Motor neuron (in vitro differentiated cells): ENCODE measurements around the gene MYBPC2. TPM values are rescaled to one million over a fixed set of nuclear protein-coding genes. Genes with fewer than 3 reads are reported as not detected.
A peak's percentile ranks its signal among the peaks of the same experiment; 100 is the strongest.

Experiments used
- ATAC-seq, 8 experiments: fragments of 200-7000 bp; cut with Tn5 transposase; replicated peaks in 6 of 8; 2 replicates each; pipeline ENCODE4 v1.8.0; 2021; ENCODE audit warnings: mild to moderate bottlenecking in 8 of 8, moderate library complexity in 8 of 8
- H3K27ac ChIP-seq, 2 donors: fragments of 250-450 bp; sonication (Bioruptor Pico); 2 replicates each; pipeline ENCODE4 v1.9.0; 2021; ENCODE audit warnings: antibody characterized with exemption in 2 of 2, mild to moderate bottlenecking in 2 of 2, moderate library complexity in 1 of 2
- H3K4me1 ChIP-seq, 2 donors: fragments of 250-450 bp; sonication (Bioruptor Pico); replicated peaks in 1 of 2; 2 replicates each; pipeline ENCODE4 v1.6.1; 2021; ENCODE audit warnings: antibody characterized with exemption in 2 of 2, mild to moderate bottlenecking in 2 of 2, moderate library complexity in 1 of 2
- H3K4me3 ChIP-seq, 5 donors: fragments of 250-450 bp; sonication (Bioruptor Pico); 2 replicates each; pipeline ENCODE4 v1.9.0; 2021; ENCODE audit warnings: antibody characterized with exemption in 5 of 5, mild to moderate bottlenecking in 5 of 5, moderate library complexity in 4 of 5
- WGBS, 10 experiments: fragments of 450-650 bp; shearing (Covaris generic); methylation state at CpG; one replicate each; pipeline ENCODE4 v1.0.0; 2022; 5-methylcytosine and 5-hydroxymethylcytosine counted together
- in situ Hi-C, 9 experiments: fragments of 400-800 bp; cut with MboI; loops; one replicate each; pipeline ENCODE4 v1.15.0; 2021; ENCODE audit warnings: low sequenced_read_pairs in 9 of 9, low pct_unique_long_range_greater_than_20kb in 2 of 9; ENCODE audit not compliant: unreplicated experiment in 9 of 9
- total RNA-seq, 8 experiments: library from RNA; unstranded; fragments of 300-600 nt; gene quantifications; 2 replicates each; pipeline versions ENCODE4 v1.2.3 to v1.2.4, GENCODE V29; 2022

The MYBPC2 gene
- total RNA-seq, 8 experiments from 2014 or later = 0.04 to 0.27 (median 0.11) TPM; not detected in 4

DNA sequence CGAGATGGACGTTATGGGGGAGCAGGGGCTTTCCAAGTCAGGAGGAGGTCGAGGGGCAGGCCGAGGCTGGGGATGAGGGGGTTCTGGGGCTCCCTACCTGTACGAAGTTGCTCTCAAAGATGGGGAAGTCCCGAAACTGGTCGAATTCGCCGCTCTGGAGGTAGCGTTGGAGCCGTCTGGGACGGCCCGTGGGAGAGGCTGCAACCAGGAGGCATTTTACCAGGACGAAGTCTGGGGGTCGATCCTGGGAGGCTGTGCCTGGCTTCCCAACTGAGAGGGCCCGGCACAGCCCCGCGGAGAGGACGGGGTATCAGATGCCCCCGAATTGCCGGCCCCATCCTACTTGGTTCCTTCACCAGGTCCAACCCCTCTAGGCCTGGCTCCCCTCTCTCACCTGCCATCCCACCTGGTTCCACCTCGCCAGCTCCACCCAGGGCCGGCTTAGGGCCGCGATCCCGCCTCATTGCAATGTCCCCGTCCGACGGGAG is 43.1 kb downstream of the MYBPC2 start:
- in situ Hi-C loops = no loop called here
- Histone ChIP-seq H3K4me1 (peaks cover 5 to 9% of the 10 kb centered on the region in 2 donors), H3K4me3 (no peak overlapping the region), H3K27ac (no peak overlapping the region)
- ATAC-seq = no peak
- 28 to 80% (median 55%) methylated on average over 1 to 5 of the region's 29 CpGs; no CpG with 5 or more reads in 4 of the 10 experiments for WGBS, 10 experiments

DNA sequence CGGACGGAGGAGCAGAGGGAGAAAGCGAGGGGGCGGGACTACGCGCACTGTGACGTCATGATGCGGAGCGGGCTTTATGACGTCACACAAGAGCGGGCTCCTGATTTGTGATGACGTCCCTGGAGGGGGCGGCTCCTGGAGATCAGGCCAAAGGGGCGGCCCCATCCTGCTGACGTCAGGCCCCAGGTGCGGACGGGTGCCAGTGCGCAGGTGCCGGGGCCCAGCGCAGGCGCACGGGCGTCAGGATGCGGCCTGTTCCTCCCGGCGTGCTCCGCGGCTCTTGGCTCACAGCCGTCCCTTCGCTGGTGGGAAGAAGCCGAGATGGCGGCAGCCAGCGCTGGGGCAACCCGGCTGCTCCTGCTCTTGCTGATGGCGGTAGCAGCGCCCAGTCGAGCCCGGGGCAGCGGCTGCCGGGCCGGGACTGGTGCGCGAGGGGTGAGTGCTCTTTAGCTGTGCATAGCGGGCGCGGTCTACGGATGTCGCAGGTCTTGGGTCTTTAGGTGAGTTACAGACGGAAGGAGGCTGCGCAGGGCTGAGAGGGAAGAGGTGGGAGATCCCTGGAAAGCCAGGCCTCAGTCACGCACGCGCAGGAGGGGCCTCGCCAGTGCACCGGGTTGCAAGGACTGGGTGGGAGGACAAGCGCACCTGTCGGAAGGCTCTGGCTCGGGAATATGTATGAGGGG is 43.7 kb downstream of the MYBPC2 start, which contains the start of the genes EMC10 and GARIN5A:
Gene EMC10, plus strand, starts transcription at position 284 of the 683 bp plus-strand sequence. Its CDS starts 38 bp downstream, at position 322.
Gene GARIN5A, minus strand, starts transcription at position 625 of the 683 bp plus-strand sequence. Its CDS starts 460 bp downstream, at position 165.
- peak within 1 kb of the TSS; percentile 57 to 97 (median 78) for H3K4me3 ChIP-seq
- peak; percentile 86 to 94 (median 90) for ATAC-seq
- in situ Hi-C loops = no loop called here
- 0 to 39% (median 20%) methylated on average over 1 to 4 of the region's 58 CpGs; no CpG with 5 or more reads in 6 of the 10 experiments for WGBS, 10 experiments
- peak within 1 kb of the TSS; percentile 91 to 95 for H3K27ac ChIP-seq
- H3K4me1 ChIP-seq = peaks cover 5 to 9% of the 10 kb centered on the region in 2 donors

GRCh38 chr19:50476907-50477238 is 44.2 kb downstream of the MYBPC2 start:
- Histone ChIP-seq H3K27ac (peak overlapping the region in 1 of 2 donors; percentile 91), H3K4me1 (peaks cover 5 to 9% of the 10 kb centered on the region in 2 donors), H3K4me3 (peak overlapping the region; percentile 57 to 97 (median 78))
- in situ Hi-C loops = no loop called here
- WGBS, 10 experiments = 14 to 44% (median 27%) methylated on average over 2 to 14 of the region's 20 CpGs; no CpG with 5 or more reads in 3 of the 10 experiments
- no peak for ATAC-seq

- in situ Hi-C loops = no loop called here
- Histone ChIP-seq H3K4me3 (no peak overlapping the region), H3K27ac (no peak overlapping the region), H3K4me1 (peaks cover 5 to 9% of the 10 kb centered on the region in 2 donors)
- WGBS, 10 experiments = 69 to 100% (median 98%) methylated on average over 2 to 17 of the region's 17 CpGs; no CpG with 5 or more reads in 2 of the 10 experiments
- no peak for ATAC-seq
Observed at GRCh38 chr19:50477751-50478515, 45.2 kb downstream of the MYBPC2 start.

DNA sequence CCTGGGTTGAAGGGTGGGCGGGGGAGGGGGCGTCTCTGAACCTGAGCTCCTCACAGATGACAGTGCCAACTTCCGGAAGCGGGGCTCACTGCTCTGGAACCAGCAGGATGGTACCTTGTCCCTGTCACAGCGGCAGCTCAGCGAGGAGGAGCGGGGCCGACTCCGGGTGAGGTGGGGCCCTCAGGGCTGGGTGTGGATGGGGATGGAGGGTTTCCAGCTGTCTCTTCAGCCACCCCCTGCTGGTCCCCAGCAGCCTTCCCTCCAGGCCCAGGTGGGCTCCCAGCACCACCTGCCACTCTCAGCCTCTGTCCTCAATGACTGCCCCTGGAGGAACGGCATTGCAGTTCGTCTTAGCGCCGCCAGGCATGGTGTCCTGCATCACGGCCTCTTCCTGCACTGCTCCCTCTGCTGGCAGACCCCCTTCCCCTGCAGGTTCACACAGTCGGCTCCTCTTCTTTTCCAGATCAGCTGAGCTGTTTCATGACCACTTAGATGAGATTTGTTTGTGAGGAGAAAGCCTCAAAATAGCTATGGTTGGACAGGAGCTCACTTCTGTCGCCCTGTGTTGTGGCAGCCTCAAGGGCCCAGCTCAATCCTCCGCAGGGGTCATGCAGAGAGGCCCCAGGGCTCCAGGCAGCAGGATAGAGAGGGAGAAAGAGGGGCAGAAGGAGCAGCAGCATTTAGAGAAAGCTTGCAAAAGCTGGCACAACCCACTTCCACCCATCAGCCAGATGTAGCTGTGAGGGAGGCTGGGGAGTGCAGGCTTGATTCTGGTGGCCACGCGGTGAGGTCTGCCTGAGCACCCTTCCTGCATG is 46.4 kb downstream of the MYBPC2 start:
- ATAC-seq = no peak

GRCh38 chr19:50479761-50480251 is 47.1 kb downstream of the MYBPC2 start:
- in situ Hi-C loops = no loop called here
- no peak for ATAC-seq
- H3K4me1 ChIP-seq = peaks cover 5 to 9% of the 10 kb centered on the region in 2 donors
- H3K4me3 ChIP-seq = no peak overlapping the region
- no peak overlapping the region for H3K27ac ChIP-seq
- 80 to 100% (median 100%) methylated on average over 1 to 7 of the region's 16 CpGs; no CpG with 5 or more reads in 3 of the 10 experiments for WGBS, 10 experiments

More for the DNA sequence above, 46.4 kb downstream of the MYBPC2 start:
- Histone ChIP-seq H3K27ac (no peak overlapping the region), H3K4me1 (peaks cover 5 to 9% of the 10 kb centered on the region in 2 donors), H3K4me3 (no peak overlapping the region)
- in situ Hi-C loops = no loop called here
- 40 to 100% (median 73%) methylated on average over 1 to 6 of the region's 19 CpGs; no CpG with 5 or more reads in 5 of the 10 experiments for WGBS, 10 experiments

DNA sequence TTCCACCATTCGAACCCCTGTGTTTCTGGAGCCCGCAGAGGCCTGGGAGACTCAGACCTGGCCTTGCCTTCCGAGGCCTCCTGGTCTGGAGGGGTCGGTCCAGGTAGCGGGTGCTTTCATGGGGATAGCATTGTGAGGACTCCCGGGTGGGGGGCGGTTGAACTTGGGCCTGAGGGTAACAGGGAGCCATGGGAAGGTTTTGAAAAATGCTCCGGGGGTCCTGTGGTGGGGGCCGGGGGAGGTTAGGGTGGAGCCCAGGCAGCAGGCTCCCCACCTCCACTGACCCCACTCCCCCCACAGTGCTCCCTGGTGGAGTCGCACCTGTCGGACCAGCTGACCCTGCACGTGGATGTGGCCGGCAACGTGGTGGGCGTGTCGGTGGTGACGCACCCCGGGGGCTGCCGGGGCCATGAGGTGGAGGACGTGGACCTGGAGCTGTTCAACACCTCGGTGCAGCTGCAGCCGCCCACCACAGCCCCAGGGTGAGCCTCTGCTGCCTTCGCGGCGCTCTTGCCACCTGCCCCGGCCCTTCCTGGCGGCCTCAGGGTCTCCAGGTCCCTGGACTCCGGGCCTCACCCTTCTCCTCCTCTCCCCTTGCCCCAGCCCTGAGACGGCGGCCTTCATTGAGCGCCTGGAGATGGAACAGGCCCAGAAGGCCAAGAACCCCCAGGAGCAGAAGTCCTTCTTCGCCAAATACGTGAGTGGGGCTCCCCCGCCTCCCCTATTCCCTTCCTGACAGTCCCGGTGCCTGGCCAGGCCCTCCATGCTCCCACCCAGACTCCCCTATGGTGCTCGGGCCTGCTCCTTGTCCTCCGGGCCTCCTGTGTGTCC is 47.8 kb downstream of the MYBPC2 start:
- H3K4me1 ChIP-seq = peaks cover 5 to 9% of the 10 kb centered on the region in 2 donors
- H3K27ac ChIP-seq = no peak overlapping the region
- in situ Hi-C loops = no loop called here
- H3K4me3 ChIP-seq = no peak overlapping the region
- WGBS, 10 experiments = 70 to 89% (median 83%) methylated on average over 2 to 4 of the region's 37 CpGs; no CpG with 5 or more reads in 7 of the 10 experiments
- ATAC-seq = no peak

GRCh38 chr19:50481351-50482149 is 48.9 kb downstream of the MYBPC2 start:
- ATAC-seq = no peak

GRCh38 chr19:50482271-50482855 is 49.7 kb downstream of the MYBPC2 start:
- peaks cover under 1 to 5% of the 10 kb centered on the region in 2 donors for H3K4me1 ChIP-seq
- in situ Hi-C loops = no loop called here
- 57 to 80% methylated on average over 1 to 2 of the region's 16 CpGs; no CpG with 5 or more reads in 8 of the 10 experiments for WGBS, 10 experiments
- H3K27ac ChIP-seq = no peak overlapping the region
- ATAC-seq = no peak
- H3K4me3 ChIP-seq = no peak overlapping the region

More at GRCh38 chr19:50481351-50482149, 48.9 kb downstream of the MYBPC2 start:
- Histone ChIP-seq H3K4me1 (peaks cover 5 to 9% of the 10 kb centered on the region in 2 donors), H3K27ac (no peak overlapping the region), H3K4me3 (no peak overlapping the region)
- 100% methylated on average over 1 of the region's 27 CpGs; no CpG with 5 or more reads in 9 of the 10 experiments for WGBS, 10 experiments
- in situ Hi-C loops = no loop called here

DNA sequence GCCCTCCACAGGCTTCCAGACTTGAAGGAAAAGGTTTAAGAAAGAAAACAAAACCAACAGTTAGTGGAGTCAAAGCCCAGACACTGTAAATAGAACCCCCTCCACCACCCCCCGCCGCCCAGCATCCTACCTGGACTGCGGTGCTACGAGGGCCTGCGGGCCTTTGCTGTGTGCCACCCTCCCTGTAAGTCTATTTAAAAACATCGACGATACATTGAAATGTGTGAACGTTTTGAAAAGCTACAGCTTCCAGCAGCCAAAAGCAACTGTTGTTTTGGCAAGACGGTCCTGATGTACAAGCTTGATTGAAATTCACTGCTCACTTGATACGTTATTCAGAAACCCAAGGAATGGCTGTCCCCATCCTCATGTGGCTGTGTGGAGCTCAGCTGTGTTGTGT is 50.2 kb downstream of the MYBPC2 start:
- Histone ChIP-seq H3K4me3 (no peak overlapping the region), H3K27ac (no peak overlapping the region), H3K4me1 (no peaks in the 10 kb centered on the region)
- ATAC-seq = no peak
- in situ Hi-C loops = no loop called here
- 28 to 100% (median 70%) methylated on average over 2 to 4 of the region's 10 CpGs; no CpG with 5 or more reads in 5 of the 10 experiments for WGBS, 10 experiments
